GM12865 (cell line): Measurements from ENCODE around the gene DRD3.
A peak's percentile ranks its signal among the peaks of the same experiment; 100 is the strongest.

Experiments
- DNase-seq: peaks from one replicate; pipeline ENCODE4 v3.0.0; 2010; ENCODE audit warnings: low read depth
- H3K4me3 ChIP-seq: 2 replicates; pipeline ENCODE4 v1.5.1; 2011; ENCODE audit warnings: mild to moderate bottlenecking, low read depth, low read length, control low read depth
- TF ChIP-seq, protein P1 (sequence below): IDR thresholded peaks from 2 replicates; pipeline ENCODE4 v1.5.1; 2011; ENCODE audit warnings: low read length, control low read depth, low read depth, inconsistent platforms; ENCODE audit not compliant: insufficient read depth; ENCODE audit errors: missing control alignments

Gene DRD3

DNA sequence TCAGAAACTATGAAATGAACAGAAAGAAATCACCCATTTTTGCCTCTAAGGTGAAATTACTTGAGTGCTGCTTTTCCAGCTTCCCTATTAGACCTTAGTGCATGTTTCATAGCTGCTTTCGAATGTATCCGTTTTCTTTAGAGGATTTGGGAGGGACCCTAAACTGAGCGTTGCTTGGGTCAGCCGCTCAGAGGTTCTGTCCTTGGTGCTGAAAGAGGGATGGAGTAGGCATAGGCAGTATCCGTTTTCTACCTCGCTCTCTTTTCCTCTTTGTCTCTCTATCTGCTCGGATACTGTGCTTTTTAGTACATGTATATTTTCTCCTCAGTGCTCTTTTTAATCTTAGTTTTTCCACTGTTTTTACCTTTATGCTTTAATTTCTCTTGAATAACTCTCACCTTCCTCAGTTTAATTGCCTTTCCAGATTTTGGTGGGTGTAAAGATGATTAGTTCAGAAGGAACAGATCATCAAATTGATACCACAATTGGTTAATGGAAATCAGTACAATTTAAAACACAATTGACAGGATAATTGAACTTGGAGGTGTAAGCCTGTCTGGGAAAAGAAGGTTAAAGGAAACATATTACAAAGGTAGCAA is at the start of gene DRD3:
TSS of gene DRD3 (minus strand) at position 283 of the 599 bp plus-strand sequence. CDS start 7,060 bp downstream, outside the sequence.
- no peak within 1 kb of the TSS for H3K4me3 ChIP-seq
- TF ChIP-seq, protein P1, sequence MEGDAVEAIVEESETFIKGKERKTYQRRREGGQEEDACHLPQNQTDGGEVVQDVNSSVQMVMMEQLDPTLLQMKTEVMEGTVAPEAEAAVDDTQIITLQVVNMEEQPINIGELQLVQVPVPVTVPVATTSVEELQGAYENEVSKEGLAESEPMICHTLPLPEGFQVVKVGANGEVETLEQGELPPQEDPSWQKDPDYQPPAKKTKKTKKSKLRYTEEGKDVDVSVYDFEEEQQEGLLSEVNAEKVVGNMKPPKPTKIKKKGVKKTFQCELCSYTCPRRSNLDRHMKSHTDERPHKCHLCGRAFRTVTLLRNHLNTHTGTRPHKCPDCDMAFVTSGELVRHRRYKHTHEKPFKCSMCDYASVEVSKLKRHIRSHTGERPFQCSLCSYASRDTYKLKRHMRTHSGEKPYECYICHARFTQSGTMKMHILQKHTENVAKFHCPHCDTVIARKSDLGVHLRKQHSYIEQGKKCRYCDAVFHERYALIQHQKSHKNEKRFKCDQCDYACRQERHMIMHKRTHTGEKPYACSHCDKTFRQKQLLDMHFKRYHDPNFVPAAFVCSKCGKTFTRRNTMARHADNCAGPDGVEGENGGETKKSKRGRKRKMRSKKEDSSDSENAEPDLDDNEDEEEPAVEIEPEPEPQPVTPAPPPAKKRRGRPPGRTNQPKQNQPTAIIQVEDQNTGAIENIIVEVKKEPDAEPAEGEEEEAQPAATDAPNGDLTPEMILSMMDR, result no peak
- DNase-seq, result peak; percentile 6

DNA sequence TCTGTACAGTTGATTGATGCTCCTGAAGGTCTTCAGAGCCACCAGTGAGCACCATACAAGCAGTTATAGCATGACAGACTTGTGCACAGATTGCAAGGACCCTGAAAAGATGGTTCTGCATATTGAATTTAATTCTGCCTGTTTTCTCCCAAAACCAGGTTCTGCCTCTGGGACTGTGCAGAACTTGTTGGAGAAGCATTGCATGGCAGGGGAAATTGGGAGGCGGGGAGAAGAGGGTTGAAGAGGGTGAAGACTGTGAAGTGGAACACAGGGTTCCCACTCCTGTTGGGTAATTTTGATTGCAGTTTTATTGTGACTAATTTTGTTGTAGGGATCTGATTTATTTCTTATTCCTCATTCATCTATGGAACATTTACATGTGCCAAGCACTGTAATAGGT is 48.2 kb upstream of the DRD3 start:
- TF ChIP-seq, protein P1, result no peak
- no peak overlapping the region for H3K4me3 ChIP-seq
- no peak for DNase-seq

DNA sequence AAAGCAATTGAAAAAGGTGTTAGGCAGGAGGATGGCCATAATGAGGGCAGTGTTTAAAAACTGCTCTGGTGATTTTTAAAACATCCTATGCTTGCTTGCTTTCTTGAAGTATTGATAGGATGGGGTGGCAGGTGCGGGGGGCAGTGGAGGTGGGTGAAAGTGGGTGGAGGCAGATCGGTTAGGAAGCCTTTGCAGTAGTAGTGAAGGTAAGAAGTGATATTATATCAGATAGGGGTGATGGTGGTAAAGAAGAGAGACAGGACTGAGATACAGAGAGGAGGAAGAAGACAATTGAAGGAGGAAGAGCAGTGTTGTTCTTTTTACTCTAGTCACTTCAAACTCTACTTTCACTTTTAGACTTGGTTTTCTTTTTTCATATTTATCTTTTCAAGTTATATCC is 47.5 kb upstream of the DRD3 start:
- no peak for DNase-seq
- TF ChIP-seq, protein P1, result no peak
- no peak overlapping the region for H3K4me3 ChIP-seq

DNA sequence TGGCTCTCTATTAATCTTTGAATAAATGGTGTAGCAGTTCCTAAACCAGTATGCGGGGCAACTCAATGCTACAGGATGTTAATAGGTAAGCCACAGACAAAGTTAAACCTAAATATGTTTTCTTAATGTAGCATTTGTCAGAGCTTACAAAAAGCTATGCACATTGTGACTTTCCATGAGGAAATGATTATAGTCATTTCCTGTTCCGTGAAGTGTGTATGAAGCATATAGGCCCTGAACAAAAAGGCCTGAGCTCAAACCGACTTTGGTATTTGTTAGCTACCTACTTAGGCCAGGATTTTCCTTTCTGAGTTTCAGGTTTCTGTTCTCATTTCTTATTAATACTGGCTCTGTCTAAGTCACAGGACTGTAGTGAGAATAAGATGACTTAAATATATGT is 44.3 kb upstream of the DRD3 start:
- H3K4me3 ChIP-seq, result no peak overlapping the region
- DNase-seq, result peak; percentile 55
- TF ChIP-seq, protein P1, result no peak

DNA sequence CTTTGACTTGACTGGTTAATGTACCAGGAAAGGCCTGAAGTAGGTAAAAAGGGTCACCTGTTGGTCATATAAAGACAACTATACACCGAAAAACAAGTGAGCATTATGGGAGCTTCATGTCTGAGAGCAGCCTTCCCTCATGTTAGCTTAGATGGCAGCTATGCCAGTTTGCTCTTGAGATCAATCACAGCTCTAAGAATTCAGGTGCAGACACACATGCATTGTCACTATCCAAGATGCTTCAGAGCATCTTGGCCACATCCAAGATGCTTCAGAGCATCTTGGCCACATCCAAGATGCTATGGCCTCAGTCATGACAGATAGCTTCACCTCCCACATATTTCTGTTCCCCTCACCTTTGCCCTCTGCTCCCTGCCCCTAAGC is 43.0 kb upstream of the DRD3 start:
- no peak for DNase-seq
- TF ChIP-seq, protein P1, result no peak
- H3K4me3 ChIP-seq, result no peak overlapping the region

DNA sequence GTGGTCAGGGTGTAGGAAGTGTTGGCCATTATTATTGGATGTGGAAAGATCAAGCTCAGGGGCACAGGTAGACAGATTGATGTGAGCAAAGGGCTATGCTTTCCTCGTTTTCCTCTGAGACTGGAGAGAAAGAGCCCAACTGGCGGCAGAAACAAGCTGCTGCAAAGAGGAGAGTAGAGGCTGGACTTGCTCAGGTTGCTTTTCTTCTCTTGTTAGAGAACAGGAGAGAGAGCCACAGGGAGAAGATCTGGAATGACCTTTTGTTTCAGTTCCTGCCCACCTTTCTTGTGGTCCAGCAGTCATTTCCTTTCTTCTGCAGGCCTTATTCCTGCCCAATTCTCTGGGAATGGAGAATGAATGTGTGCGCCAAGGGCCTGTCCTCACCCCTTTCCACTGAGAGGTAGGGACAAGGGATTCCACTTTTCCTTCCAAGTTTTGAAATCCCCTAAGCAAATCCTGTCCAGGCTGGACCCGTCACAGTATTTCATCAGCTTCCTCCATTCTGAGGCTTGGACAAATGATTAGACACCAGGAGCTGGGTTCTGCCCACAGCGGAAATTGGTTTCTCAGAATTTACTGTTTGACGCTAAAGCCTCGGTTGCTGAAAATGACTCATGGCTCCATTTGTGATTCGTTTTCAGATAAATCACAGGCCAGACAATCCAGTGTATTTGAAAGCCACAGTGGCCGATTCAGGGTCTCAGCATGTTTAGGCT is 42.5 kb upstream of the DRD3 start:
- H3K4me3 ChIP-seq, result no peak overlapping the region
- TF ChIP-seq, protein P1, result no peak
- DNase-seq, result peak; percentile 61
